Measurements from ENCODE around the gene PARD3. TPM values are rescaled to one million over a fixed set of nuclear protein-coding genes. Genes with fewer than 3 reads are reported as not detected.
"Not testable (repeated sequence)": the region's sequence is repeated elsewhere in the genome, so short reads cannot be mapped to it uniquely, and the experiment has no call there.

PARD3 gene
- total RNA-seq, 1 donor from 2014 or later = 88.7 TPM

- H3K36me3 ChIP-seq (ENCODE audit: control insufficient read depth in 3 of 3, insufficient read depth in 3 of 3, low read length in 3 of 3) = no peaks in the 10 kb centered on the region
- peaks cover 0 to 4% (median 0%) of the 10 kb centered on the region in 3 donors for H3K9me3 ChIP-seq (ENCODE audit: control insufficient read depth in 3 of 3, low read length in 3 of 3)
- peak overlapping the region in 1 of 3 donors; percentile 31 for H3K4me3 ChIP-seq (ENCODE audit: low read length in 3 of 3)
- peak overlapping the region; percentile 68 for H3K27ac ChIP-seq (ENCODE audit: low read depth, low read length)
- H3K9ac ChIP-seq (ENCODE audit: low read depth in 1 of 3, low read length in 3 of 3) = no peak overlapping the region
- no peaks in the 10 kb centered on the region for H3K27me3 ChIP-seq (ENCODE audit: control insufficient read depth in 3 of 3, insufficient read depth in 3 of 3, low read length in 3 of 3)
- H3K4me1 ChIP-seq (ENCODE audit: control insufficient read depth in 3 of 3, insufficient read depth in 3 of 3, low read length in 3 of 3) = peaks cover 4 to 17% (median 9%) of the 10 kb centered on the region in 3 donors
Observed at GRCh38 chr10:34078017-34078744, 736.9 kb downstream of the PARD3 start.

- Histone ChIP-seq H3K36me3 (ENCODE audit: control insufficient read depth in 3 of 3, insufficient read depth in 3 of 3, low read length in 3 of 3) (no peaks in the 10 kb centered on the region), H3K9me3 (ENCODE audit: control insufficient read depth in 3 of 3, low read length in 3 of 3) (peaks cover 0 to 4% (median 0%) of the 10 kb centered on the region in 3 donors), H3K4me3 (ENCODE audit: low read length in 3 of 3) (no peak overlapping the region), H3K27me3 (ENCODE audit: control insufficient read depth in 3 of 3, insufficient read depth in 3 of 3, low read length in 3 of 3) (no peaks in the 10 kb centered on the region), H3K9ac (ENCODE audit: low read depth in 1 of 3, low read length in 3 of 3) (no peak overlapping the region), H3K27ac (ENCODE audit: low read depth, low read length) (no peak overlapping the region), H3K4me1 (ENCODE audit: control insufficient read depth in 3 of 3, insufficient read depth in 3 of 3, low read length in 3 of 3) (peaks cover 4 to 17% (median 9%) of the 10 kb centered on the region in 3 donors)
Observed at GRCh38 chr10:34076443-34076842, 738.7 kb downstream of the PARD3 start.

GRCh38 chr10:34075254-34075926, 739.7 kb downstream of the PARD3 start:
- Histone ChIP-seq H3K36me3 (ENCODE audit: control insufficient read depth in 3 of 3, insufficient read depth in 3 of 3, low read length in 3 of 3) (no peaks in the 10 kb centered on the region), H3K4me3 (ENCODE audit: low read length in 3 of 3) (no peak overlapping the region), H3K4me1 (ENCODE audit: control insufficient read depth in 3 of 3, insufficient read depth in 3 of 3, low read length in 3 of 3) (peaks cover 4 to 17% (median 9%) of the 10 kb centered on the region in 3 donors), H3K9me3 (ENCODE audit: control insufficient read depth in 3 of 3, low read length in 3 of 3) (peaks cover 0 to 4% (median 0%) of the 10 kb centered on the region in 3 donors), H3K27me3 (ENCODE audit: control insufficient read depth in 3 of 3, insufficient read depth in 3 of 3, low read length in 3 of 3) (no peaks in the 10 kb centered on the region), H3K9ac (ENCODE audit: low read depth in 1 of 3, low read length in 3 of 3) (no peak overlapping the region), H3K27ac (ENCODE audit: low read depth, low read length) (no peak overlapping the region)

- Histone ChIP-seq H3K36me3 (ENCODE audit: control insufficient read depth in 3 of 3, insufficient read depth in 3 of 3, low read length in 3 of 3) (no peaks in the 10 kb centered on the region), H3K9me3 (ENCODE audit: control insufficient read depth in 3 of 3, low read length in 3 of 3) (peaks cover 0 to 4% (median 0%) of the 10 kb centered on the region in 3 donors), H3K27me3 (ENCODE audit: control insufficient read depth in 3 of 3, insufficient read depth in 3 of 3, low read length in 3 of 3) (no peaks in the 10 kb centered on the region), H3K4me1 (ENCODE audit: control insufficient read depth in 3 of 3, insufficient read depth in 3 of 3, low read length in 3 of 3) (peaks cover 4 to 14% (median 7%) of the 10 kb centered on the region in 3 donors), H3K9ac (ENCODE audit: low read depth in 1 of 3, low read length in 3 of 3) (no peak overlapping the region), H3K4me3 (ENCODE audit: low read length in 3 of 3) (no peak overlapping the region), H3K27ac (ENCODE audit: low read depth, low read length) (no peak overlapping the region)
Observed at GRCh38 chr10:34074051-34074450, 741.0 kb downstream of the PARD3 start.

GRCh38 chr10:34067741-34068140, 747.4 kb downstream of the PARD3 start:
- not testable (repeated sequence) for H3K4me3 ChIP-seq (ENCODE audit: low read length in 3 of 3); H3K27ac ChIP-seq (ENCODE audit: low read depth, low read length); H3K9ac ChIP-seq (ENCODE audit: low read depth in 1 of 3, low read length in 3 of 3); H3K4me1 ChIP-seq (ENCODE audit: control insufficient read depth in 3 of 3, insufficient read depth in 3 of 3, low read length in 3 of 3); H3K36me3 ChIP-seq (ENCODE audit: control insufficient read depth in 3 of 3, insufficient read depth in 3 of 3, low read length in 3 of 3); H3K27me3 ChIP-seq (ENCODE audit: control insufficient read depth in 3 of 3, insufficient read depth in 3 of 3, low read length in 3 of 3); H3K9me3 ChIP-seq (ENCODE audit: control insufficient read depth in 3 of 3, low read length in 3 of 3)

GRCh38 chr10:34063592-34063991, 751.5 kb downstream of the PARD3 start:
- no peaks in the 10 kb centered on the region for H3K27me3 ChIP-seq (ENCODE audit: control insufficient read depth in 3 of 3, insufficient read depth in 3 of 3, low read length in 3 of 3)
- H3K4me3 ChIP-seq (ENCODE audit: low read length in 3 of 3) = no peak overlapping the region
- H3K27ac ChIP-seq (ENCODE audit: low read depth, low read length) = no peak overlapping the region
- no peaks in the 10 kb centered on the region for H3K36me3 ChIP-seq (ENCODE audit: control insufficient read depth in 3 of 3, insufficient read depth in 3 of 3, low read length in 3 of 3)
- peaks cover 0 to 4% (median 2%) of the 10 kb centered on the region in 3 donors for H3K9me3 ChIP-seq (ENCODE audit: control insufficient read depth in 3 of 3, low read length in 3 of 3)
- no peaks in the 10 kb centered on the region for H3K4me1 ChIP-seq (ENCODE audit: control insufficient read depth in 3 of 3, insufficient read depth in 3 of 3, low read length in 3 of 3)
- no peak overlapping the region for H3K9ac ChIP-seq (ENCODE audit: low read depth in 1 of 3, low read length in 3 of 3)

- H3K9me3 ChIP-seq (ENCODE audit: control insufficient read depth in 3 of 3, low read length in 3 of 3) = peaks cover 0 to 4% (median 2%) of the 10 kb centered on the region in 3 donors
- H3K4me3 ChIP-seq (ENCODE audit: low read length in 3 of 3) = no peak overlapping the region
- no peaks in the 10 kb centered on the region for H3K36me3 ChIP-seq (ENCODE audit: control insufficient read depth in 3 of 3, insufficient read depth in 3 of 3, low read length in 3 of 3)
- no peaks in the 10 kb centered on the region for H3K27me3 ChIP-seq (ENCODE audit: control insufficient read depth in 3 of 3, insufficient read depth in 3 of 3, low read length in 3 of 3)
- H3K9ac ChIP-seq (ENCODE audit: low read depth in 1 of 3, low read length in 3 of 3) = no peak overlapping the region
- no peak overlapping the region for H3K27ac ChIP-seq (ENCODE audit: low read depth, low read length)
- H3K4me1 ChIP-seq (ENCODE audit: control insufficient read depth in 3 of 3, insufficient read depth in 3 of 3, low read length in 3 of 3) = peaks cover 0 to 4% (median 0%) of the 10 kb centered on the region in 3 donors
Observed at GRCh38 chr10:34061841-34062240, 753.3 kb downstream of the PARD3 start.

Small RNA genes within 50 kb of the gene (small RNA-seq; reads per million reads assigned to genes)
- not detected for gene ELOBP4
- not detected for gene RF00019
- gene RPL37P18 = not detected

All from skeletal muscle tissue (tissue), 5 donors.